Endothelial cell of umbilical vein (primary cell): ENCODE results near the gene TMEM161A. TPM values are rescaled to one million over a fixed set of nuclear protein-coding genes. Genes with fewer than 3 reads are reported as not detected.

Source experiments
- BruUV-seq: library from RNA; stranded (reverse); fragments of 400-500 nt; replicated peaks from 2 replicates; lab custom pipeline; 2021; lab: Mats Ljungman, UMichigan
- CTCF ChIA-PET: fragments of 300-600, 350-600 bp; sonication (Branson Sonifier 250); formaldehyde crosslinking; loops from one replicate; lab custom pipeline; 2021; ENCODE audit warnings: antibody characterized with exemption, inconsistent platforms; lab: Charles Lee
- POLR2A ChIA-PET: fragments of 300-600, 350-600 bp; sonication (Branson Sonifier 250); formaldehyde crosslinking; loops from one replicate; lab custom pipeline; 2021; ENCODE audit warnings: antibody characterized with exemption, inconsistent platforms; lab: Charles Lee
- DNase-seq: peaks from one replicate; pipeline ENCODE4 v3.0.0-alpha.2; 2011; ENCODE audit warnings: low read depth, low spot score
- FAIRE-seq: peaks from 2 replicates; lab custom pipeline; 2011; peaks lifted over from hg19 to GRCh38; lab: Jason Lieb, UNC
- H2AFZ ChIP-seq: 2 replicates; pipeline ENCODE4 v1.6.0; 2012; ENCODE audit warnings: low read depth, low read length, control low read depth, inconsistent platforms
- H3K27ac ChIP-seq: 2 replicates; pipeline ENCODE4 v1.5.1; 2011; ENCODE audit warnings: low read depth, mild to moderate bottlenecking, control low read depth, low read length, moderate library complexity; ENCODE audit not compliant: insufficient read depth
- H3K27me3 ChIP-seq, 2 experiments: 2 replicates each; pipeline versions ENCODE4 v1.6.0 to v1.6.1; 2011; ENCODE audit warnings: low read length in 2 of 2, mixed read lengths in 1 of 2; ENCODE audit not compliant: control insufficient read depth in 2 of 2, insufficient read depth in 2 of 2
- H3K36me3 ChIP-seq, 2 experiments: 2 replicates in 1 of 2; 3 replicates in 1 of 2; pipeline ENCODE4 v1.5.1; 2011; ENCODE audit warnings: low read length in 2 of 2, mild to moderate bottlenecking in 1 of 2, moderate library complexity in 1 of 2; ENCODE audit not compliant: control insufficient read depth in 2 of 2, insufficient read depth in 2 of 2; ENCODE audit errors: extremely low read depth in 1 of 2
- H3K4me1 ChIP-seq: 3 replicates; pipeline ENCODE4 v1.5.1; 2011; ENCODE audit warnings: mild to moderate bottlenecking, low read length; ENCODE audit not compliant: control insufficient read depth, insufficient read depth; ENCODE audit errors: extremely low read depth
- H3K4me2 ChIP-seq: 2 replicates; pipeline ENCODE4 v1.6.1; 2011; ENCODE audit warnings: low read length, control low read depth, mixed read lengths; ENCODE audit not compliant: insufficient read depth
- H3K4me3 ChIP-seq, 3 experiments: fragments of 200-600 bp in 1 of 3; sonication (generic), shearing (Covaris generic) in 1 of 3; replicated peaks in 1 of 3; 2 replicates each; pipeline ENCODE4 v1.5.1; 2011 to 2016; ENCODE audit warnings: control low read depth in 3 of 3, low read length in 3 of 3, mild to moderate bottlenecking in 2 of 3, inconsistent platforms in 1 of 3, low read depth in 1 of 3, moderate library complexity in 1 of 3; ENCODE audit not compliant: insufficient read depth in 1 of 3
- H3K79me2 ChIP-seq: 2 replicates; pipeline ENCODE4 v1.6.0; 2012; ENCODE audit warnings: low read length, inconsistent platforms; ENCODE audit not compliant: control insufficient read depth, insufficient read depth
- H3K9ac ChIP-seq: replicated peaks from 2 replicates; pipeline ENCODE3; 2011; ENCODE audit warnings: low read length, control low read depth; ENCODE audit not compliant: insufficient read depth; ENCODE audit errors: extremely low read depth
- H3K9me1 ChIP-seq: replicated peaks from 3 replicates; pipeline ENCODE4 v1.6.0; 2011; ENCODE audit warnings: mild to moderate bottlenecking, low read length; ENCODE audit not compliant: control insufficient read depth, insufficient read depth; ENCODE audit errors: extremely low read depth
- H3K9me3 ChIP-seq: replicated peaks from 2 replicates; pipeline ENCODE4 v1.5.1; 2012; ENCODE audit warnings: low read length, inconsistent platforms; ENCODE audit not compliant: control insufficient read depth, insufficient read depth
- H4K20me1 ChIP-seq: replicated peaks from 2 replicates; pipeline ENCODE3; 2011; ENCODE audit warnings: mild to moderate bottlenecking, low read length; ENCODE audit not compliant: control insufficient read depth, insufficient read depth; ENCODE audit errors: extremely low read depth
- EZH2 ChIP-seq: IDR thresholded peaks from 2 replicates; pipeline ENCODE4 v1.6.1; 2012; ENCODE audit warnings: borderline replicate concordance, low read depth, mild to moderate bottlenecking, moderate library complexity, low read length, inconsistent platforms; ENCODE audit not compliant: severe bottlenecking
- FOS ChIP-seq: IDR thresholded peaks from 2 replicates; pipeline ENCODE4 v1.6.1; 2011; ENCODE audit warnings: mild to moderate bottlenecking, low read length, moderate library complexity, borderline replicate concordance; ENCODE audit not compliant: insufficient read depth
- GATA2 ChIP-seq: IDR thresholded peaks from 2 replicates; pipeline ENCODE4 v1.7.0; 2011; ENCODE audit warnings: low read depth, mild to moderate bottlenecking, moderate library complexity, mixed read lengths, low read length; ENCODE audit not compliant: insufficient read length, insufficient read depth
- JUN ChIP-seq: IDR thresholded peaks from 2 replicates; pipeline ENCODE4 v1.6.1; 2011; ENCODE audit warnings: borderline replicate concordance, low read depth; ENCODE audit not compliant: insufficient read length, insufficient read depth
- MYC ChIP-seq: IDR thresholded peaks from one replicate; pipeline ENCODE4 v1.6.1; 2011; ENCODE audit warnings: mild to moderate bottlenecking, low read depth, low read length
- POLR2A ChIP-seq: IDR thresholded peaks from 2 replicates; pipeline ENCODE4 v1.6.1; 2012; ENCODE audit warnings: low read depth, mild to moderate bottlenecking, control low read depth, low read length
- POLR2AphosphoS5 ChIP-seq: IDR thresholded peaks from 2 replicates; pipeline ENCODE4 v1.6.1; 2012; ENCODE audit warnings: low read depth, mild to moderate bottlenecking, control low read depth, low read length, moderate library complexity; ENCODE audit not compliant: insufficient read depth
- dilution Hi-C: fragments of 300-500 bp; cut with MboI; formaldehyde crosslinking; loops from one replicate; pipeline ENCODE4 v1.15.0; 2019; ENCODE audit warnings: low sequenced_read_pairs; ENCODE audit not compliant: extremely low pct_ligation_motif_present
- intact Hi-C: fragments of 100-400 bp; cut with micrococcal nuclease; formaldehyde crosslinking; loops from one replicate; pipeline ENCODE4 v1.10.0; 2022
- polyA plus RNA-seq, 4 experiments: library from polyadenylated mRNA; depleted of rRNA in 3 of 4; stranded (reverse) in 3 of 4; unstranded in 1 of 4; fragments of >200 nt; gene quantifications; 2 replicates each; pipeline versions ENCODE4 v1.2.1 to v1.2.3, GENCODE V29; 2011 to 2012; ENCODE audit warnings: missing spikeins in 1 of 4
- total RNA-seq: library from RNA; stranded (reverse); gene quantifications from 2 replicates; pipeline ENCODE4 v1.2.3, GENCODE V29; 2021
- TF ChIP-seq, protein P1 (sequence below), 2 donors: IDR thresholded peaks; 1 replicate in 1 of 2; 2 replicates in 1 of 2; pipeline ENCODE4 v1.5.1; 2011; ENCODE audit warnings: low read length in 2 of 2, mild to moderate bottlenecking in 2 of 2, moderate library complexity in 2 of 2, control low read depth in 1 of 2, inconsistent platforms in 1 of 2, low read depth in 1 of 2; ENCODE audit not compliant: insufficient read depth in 1 of 2; ENCODE audit errors: extremely low read depth in 1 of 2
- TF ChIP-seq, protein P2 (sequence below): IDR thresholded peaks from 2 replicates; pipeline ENCODE4 v1.6.1; 2011; ENCODE audit not compliant: insufficient read depth, insufficient read length

The TMEM161A gene
- total and polyA plus RNA-seq, 2 donors (not counting 3 experiments of a cell fraction or from before 2014, with no cell fraction given) = 24.1 to 54.9 TPM

DNA sequence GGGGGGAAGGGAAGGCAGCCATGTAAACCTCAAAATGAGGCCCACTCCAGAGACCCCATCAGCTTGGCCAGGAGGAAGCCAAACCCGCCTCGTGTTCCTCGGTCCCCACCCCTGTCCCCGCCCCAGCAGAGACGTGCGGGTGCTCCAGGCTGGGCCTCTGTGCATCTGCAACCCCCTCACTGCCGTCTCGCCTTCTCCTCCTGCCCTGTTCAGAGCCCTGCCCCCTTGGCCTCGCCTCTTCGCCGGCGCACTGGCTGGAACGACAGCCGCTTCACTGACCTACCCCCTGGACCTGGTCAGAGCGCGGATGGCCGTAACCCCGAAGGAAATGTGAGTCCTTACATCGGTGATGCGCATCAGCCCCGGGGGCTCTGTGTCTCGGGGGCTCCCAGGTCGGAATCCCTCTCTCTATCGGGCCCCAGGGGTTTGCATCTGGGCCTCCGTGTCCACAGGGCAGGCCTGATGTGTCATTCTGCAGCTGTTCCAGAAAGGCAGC, 32.2 kb downstream of the TMEM161A start:
- Histone ChIP-seq H3K79me2 (no peaks in the 10 kb centered on the region), H3K9me1 (no peaks in the 10 kb centered on the region), H3K4me1 (no peaks in the 10 kb centered on the region), H3K27me3 (no peaks in the 10 kb centered on the region), H3K4me3 (peak overlapping the region in 2 of 3 experiments; percentile 34 to 52), H3K27ac (no peak overlapping the region), H3K9ac (peak overlapping the region; percentile 17), H2AFZ (peak overlapping the region; percentile 98), H3K9me3 (no peaks in the 10 kb centered on the region), H3K4me2 (peak overlapping the region; percentile 81), H3K36me3 (no peaks in the 10 kb centered on the region), H4K20me1 (no peaks in the 10 kb centered on the region)
- intact Hi-C loops = loop anchor here (5.0 kb wide), 1 partner anchor 44 kb away; the partner anchor contains the start of gene SLC25A42
- no TSS peak for BruUV-seq
- TF ChIP-seq POLR2AphosphoS5 (no peak), EZH2 (no peak), JUN (no peak), FOS (no peak), POLR2A (no peak), GATA2 (no peak), MYC (no peak)
- TF ChIP-seq, protein P1, sequence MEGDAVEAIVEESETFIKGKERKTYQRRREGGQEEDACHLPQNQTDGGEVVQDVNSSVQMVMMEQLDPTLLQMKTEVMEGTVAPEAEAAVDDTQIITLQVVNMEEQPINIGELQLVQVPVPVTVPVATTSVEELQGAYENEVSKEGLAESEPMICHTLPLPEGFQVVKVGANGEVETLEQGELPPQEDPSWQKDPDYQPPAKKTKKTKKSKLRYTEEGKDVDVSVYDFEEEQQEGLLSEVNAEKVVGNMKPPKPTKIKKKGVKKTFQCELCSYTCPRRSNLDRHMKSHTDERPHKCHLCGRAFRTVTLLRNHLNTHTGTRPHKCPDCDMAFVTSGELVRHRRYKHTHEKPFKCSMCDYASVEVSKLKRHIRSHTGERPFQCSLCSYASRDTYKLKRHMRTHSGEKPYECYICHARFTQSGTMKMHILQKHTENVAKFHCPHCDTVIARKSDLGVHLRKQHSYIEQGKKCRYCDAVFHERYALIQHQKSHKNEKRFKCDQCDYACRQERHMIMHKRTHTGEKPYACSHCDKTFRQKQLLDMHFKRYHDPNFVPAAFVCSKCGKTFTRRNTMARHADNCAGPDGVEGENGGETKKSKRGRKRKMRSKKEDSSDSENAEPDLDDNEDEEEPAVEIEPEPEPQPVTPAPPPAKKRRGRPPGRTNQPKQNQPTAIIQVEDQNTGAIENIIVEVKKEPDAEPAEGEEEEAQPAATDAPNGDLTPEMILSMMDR (IDR thresholded peaks at IDR 0.05; ENCODE audit: extremely low read depth in 1 of 2, insufficient read depth in 1 of 2, low read depth in 1 of 2, low read length in 2 of 2) = no peak
- TF ChIP-seq, protein P2, sequence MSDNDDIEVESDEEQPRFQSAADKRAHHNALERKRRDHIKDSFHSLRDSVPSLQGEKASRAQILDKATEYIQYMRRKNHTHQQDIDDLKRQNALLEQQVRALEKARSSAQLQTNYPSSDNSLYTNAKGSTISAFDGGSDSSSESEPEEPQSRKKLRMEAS = no peak
- FAIRE-seq (peak; percentile 40), DNase-seq (no peak)
- dilution Hi-C loops = no loop called here
- POLR2A ChIA-PET = interaction anchor here (0.7 kb wide), 1 partner anchor 1173 kb away, joined by 6 read pairs; no protein-coding TSS in a partner anchor
- CTCF ChIA-PET = interaction anchor here (0.8 to 2.0 kb wide), 4 partner anchors 10 to 43 kb away, joined by 3 to 5 read pairs (median 4); no protein-coding TSS in a partner anchor
